Body of pancreas (tissue), 4 donors: ENCODE data around the gene GRAP2. TPM values are rescaled to one million over a fixed set of nuclear protein-coding genes. Genes with fewer than 3 reads are reported as not detected.

ENCODE experiments used
- ATAC-seq: fragments of 150-250 bp; one replicate; pipeline ENCODE4 v1.9.1; 2016
- DNase-seq, 4 donors: peaks; one replicate each; pipeline ENCODE4 v3.0.0-alpha.2; 2019
- H3K27ac ChIP-seq, 4 donors: fragments of 200-600 bp; sonication (generic); 1 replicate in 3 of 4; 2 replicates in 1 of 4; pipeline versions ENCODE4 v1.5.1 to v1.6.1; 2016 to 2019; ENCODE audit warnings: mild to moderate bottlenecking in 1 of 4, mixed read lengths in 1 of 4, moderate library complexity in 1 of 4
- H3K27me3 ChIP-seq, 2 donors: fragments of 200-600 bp; sonication (generic); one replicate each; pipeline ENCODE4 v1.6.0; 2016; ENCODE audit warnings: mild to moderate bottlenecking in 1 of 2
- H3K36me3 ChIP-seq, 2 donors: fragments of 200-600 bp; sonication (generic); replicated peaks in 1 of 2; 2 replicates each; pipeline ENCODE4 v1.5.1; 2016; ENCODE audit warnings: low read depth in 2 of 2; ENCODE audit not compliant: insufficient read depth in 1 of 2
- H3K4me1 ChIP-seq: fragments of 200-600 bp; sonication (generic); one replicate; pipeline ENCODE4 v1.6.0; 2016
- H3K4me3 ChIP-seq, 2 donors: fragments of 200-600 bp; sonication (generic); 1 replicate in 1 of 2; 2 replicates in 1 of 2; pipeline ENCODE4 v1.5.1; 2016 to 2019
- H3K9me3 ChIP-seq, 3 donors: fragments of 200-600 bp; sonication (generic); 1 replicate in 2 of 3; 2 replicates in 1 of 3; pipeline ENCODE4 v1.5.1; 2016
- POLR2A ChIP-seq, 3 donors: fragments of 450-650 bp; IDR thresholded peaks; one replicate each; pipeline ENCODE4 v1.6.1; 2016; ENCODE audit warnings: antibody characterized with exemption in 3 of 3, mild to moderate bottlenecking in 2 of 3
- WGBS, 2 donors: methylation state at CpG; one replicate each; pipeline ENCODE4 v1.1.5; 2017; 5-methylcytosine and 5-hydroxymethylcytosine counted together
- intact Hi-C: fragments of 100-400 bp; cut with DNase I; formaldehyde crosslinking; loops from one replicate; pipeline ENCODE4 v1.15.1; 2023
- total RNA-seq, 2 donors: library from RNA; depleted of rRNA; stranded (reverse); fragments of >200 nt; gene quantifications; one replicate each; pipeline ENCODE4 v1.1.0, GENCODE V29; 2016
- TF ChIP-seq, protein P1 (sequence below), 7 experiments: fragments of 450-650 bp in 4 of 7; fragments of 200-600 bp in 3 of 7; sonication (generic) in 3 of 7; IDR thresholded peaks; one replicate each; pipeline ENCODE4 v1.5.1; 2016 to 2019; ENCODE audit warnings: antibody characterized with exemption in 7 of 7

The GRAP2 gene
- under 1 TPM; 0.78 to 0.99 TPM for total RNA-seq

DNA sequence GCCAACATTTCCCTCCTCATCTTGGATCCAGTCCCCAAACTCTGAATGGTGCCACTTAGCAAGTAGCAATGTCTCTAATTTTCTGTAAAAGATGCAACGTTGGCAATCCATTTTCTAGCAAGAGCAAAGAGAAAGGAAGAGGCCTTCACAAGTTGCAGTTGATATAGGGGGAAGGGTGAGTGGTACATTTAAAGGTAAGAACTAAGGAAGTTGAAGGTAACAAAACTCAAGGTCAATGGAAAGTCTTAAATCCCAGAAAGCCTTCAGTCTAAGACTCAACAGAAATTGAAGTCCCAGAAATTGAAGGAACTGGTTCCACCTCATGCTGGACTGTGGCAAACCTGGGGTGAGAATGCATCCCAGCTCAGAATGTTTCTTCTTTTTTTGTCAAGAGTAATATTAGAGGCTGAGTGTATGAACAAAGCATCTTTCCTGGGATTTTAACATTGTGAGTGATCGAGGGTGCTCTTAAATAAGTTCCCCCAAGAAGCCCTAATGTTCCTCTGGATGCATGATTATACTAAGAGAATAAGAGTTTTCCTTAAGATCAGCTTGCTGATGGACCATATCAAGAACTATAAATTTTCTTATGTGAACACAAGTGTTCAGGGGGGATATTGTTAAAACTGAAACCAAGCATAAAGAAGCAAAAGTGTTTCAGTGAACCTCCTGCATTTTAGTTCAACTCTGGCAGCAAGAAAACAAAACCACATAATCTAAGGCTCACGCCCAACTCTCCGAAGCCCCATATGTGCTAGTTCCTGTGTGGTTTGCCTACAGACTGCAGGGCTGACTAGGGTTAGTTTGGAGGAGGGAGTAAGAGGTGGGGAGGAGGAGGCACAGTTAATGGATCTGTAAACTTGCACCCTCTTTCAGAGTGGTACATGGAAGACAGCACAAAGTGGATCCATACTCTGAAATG is at the start of gene GRAP2:
Gene GRAP2, plus strand, starts transcription at position 779 of the 922 bp plus-strand sequence. CDS start 46,023 bp downstream, outside the sequence.
- Histone ChIP-seq H3K4me3 (no peak within 1 kb of the TSS), H3K4me1 (no peaks in the 10 kb centered on the region), H3K27ac (no peak within 1 kb of the TSS), H3K9me3 (no peaks in the 10 kb centered on the region), H3K36me3 (no peaks in the 10 kb centered on the region), H3K27me3 (no peaks in the 10 kb centered on the region)
- DNase-seq (peak in 1 of 4 donors; percentile 13), ATAC-seq (no peak)
- TF ChIP-seq POLR2A (IDR thresholded peaks at IDR 0.05) = no peak
- TF ChIP-seq, protein P1, sequence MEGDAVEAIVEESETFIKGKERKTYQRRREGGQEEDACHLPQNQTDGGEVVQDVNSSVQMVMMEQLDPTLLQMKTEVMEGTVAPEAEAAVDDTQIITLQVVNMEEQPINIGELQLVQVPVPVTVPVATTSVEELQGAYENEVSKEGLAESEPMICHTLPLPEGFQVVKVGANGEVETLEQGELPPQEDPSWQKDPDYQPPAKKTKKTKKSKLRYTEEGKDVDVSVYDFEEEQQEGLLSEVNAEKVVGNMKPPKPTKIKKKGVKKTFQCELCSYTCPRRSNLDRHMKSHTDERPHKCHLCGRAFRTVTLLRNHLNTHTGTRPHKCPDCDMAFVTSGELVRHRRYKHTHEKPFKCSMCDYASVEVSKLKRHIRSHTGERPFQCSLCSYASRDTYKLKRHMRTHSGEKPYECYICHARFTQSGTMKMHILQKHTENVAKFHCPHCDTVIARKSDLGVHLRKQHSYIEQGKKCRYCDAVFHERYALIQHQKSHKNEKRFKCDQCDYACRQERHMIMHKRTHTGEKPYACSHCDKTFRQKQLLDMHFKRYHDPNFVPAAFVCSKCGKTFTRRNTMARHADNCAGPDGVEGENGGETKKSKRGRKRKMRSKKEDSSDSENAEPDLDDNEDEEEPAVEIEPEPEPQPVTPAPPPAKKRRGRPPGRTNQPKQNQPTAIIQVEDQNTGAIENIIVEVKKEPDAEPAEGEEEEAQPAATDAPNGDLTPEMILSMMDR (IDR thresholded peaks at IDR 0.05) = no peak
- 59 to 66% methylated on average over 4 of the region's 4 CpGs for WGBS, 2 donors
- intact Hi-C loops = no loop called here

DNA sequence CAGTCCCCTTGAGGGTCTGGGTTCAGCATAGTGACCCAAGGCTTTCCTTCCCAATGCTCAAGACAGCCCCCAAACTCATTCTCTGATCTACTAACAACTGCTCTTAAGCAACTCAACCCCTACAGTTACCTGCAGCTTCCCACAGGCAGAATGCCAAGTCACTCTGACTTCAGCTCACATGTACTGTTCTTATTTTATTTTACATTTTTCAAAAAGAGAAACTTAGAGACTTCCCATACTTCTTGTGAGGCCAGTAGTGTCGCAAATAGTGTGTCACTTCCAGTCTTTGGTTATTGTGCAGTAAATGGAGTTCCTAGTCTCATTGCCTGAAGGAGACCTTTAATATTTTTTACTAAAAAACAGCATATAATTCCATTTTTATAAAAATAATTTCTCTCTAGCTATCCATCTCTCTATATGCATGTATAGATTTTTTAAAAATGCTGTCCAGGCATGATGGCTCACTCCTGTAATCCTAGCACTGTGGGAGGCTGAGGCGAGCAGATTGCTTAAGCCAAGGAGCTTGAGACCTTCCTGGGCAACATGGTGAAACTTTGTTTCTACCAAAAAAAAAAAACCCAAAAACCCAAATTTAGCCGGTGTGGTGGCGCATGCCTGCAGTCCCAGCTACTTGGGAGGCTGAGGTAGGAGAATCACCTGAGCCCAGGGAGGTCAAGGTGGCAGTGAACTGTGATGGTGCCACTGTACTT is 49.1 kb upstream of the GRAP2 start:
- Histone ChIP-seq H3K27me3 (no peaks in the 10 kb centered on the region), H3K36me3 (no peaks in the 10 kb centered on the region), H3K9me3 (no peaks in the 10 kb centered on the region), H3K4me3 (no peak overlapping the region), H3K4me1 (no peaks in the 10 kb centered on the region), H3K27ac (no peak overlapping the region)
- 79 to 91% methylated on average over 4 of the region's 4 CpGs for WGBS, 2 donors
- TF ChIP-seq POLR2A (IDR thresholded peaks at IDR 0.05) = no peak
- TF ChIP-seq, protein P1 (IDR thresholded peaks at IDR 0.05) = no peak
- ATAC-seq (no peak), DNase-seq (no peak)
- intact Hi-C loops = no loop called here

DNA sequence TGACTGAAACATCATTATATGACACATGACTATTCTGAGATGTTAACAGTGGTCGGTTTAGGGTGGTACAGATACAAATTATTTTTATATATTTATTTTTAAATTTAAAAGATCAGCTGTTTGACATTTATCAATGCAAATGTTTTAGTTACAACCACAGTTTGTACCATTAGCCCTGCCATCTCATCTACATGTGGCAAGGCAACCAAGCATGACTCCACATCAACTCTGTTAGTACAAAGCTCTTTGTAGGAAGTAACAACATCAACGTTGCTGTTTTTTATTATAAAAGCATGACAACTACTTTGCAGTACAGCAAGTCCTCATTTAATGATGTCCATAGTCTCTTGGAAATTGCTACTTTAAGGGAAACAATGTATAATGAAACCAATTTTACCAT is 48.1 kb upstream of the GRAP2 start:
- no peak for TF ChIP-seq POLR2A (IDR thresholded peaks at IDR 0.05)
- TF ChIP-seq, protein P1 (IDR thresholded peaks at IDR 0.05) = no peak
- H3K4me3 ChIP-seq = no peak overlapping the region
- no peak overlapping the region for H3K27ac ChIP-seq
- H3K9me3 ChIP-seq = no peaks in the 10 kb centered on the region
- ATAC-seq = no peak
- no peaks in the 10 kb centered on the region for H3K4me1 ChIP-seq
- H3K27me3 ChIP-seq = no peaks in the 10 kb centered on the region
- no peaks in the 10 kb centered on the region for H3K36me3 ChIP-seq
- WGBS, 2 donors = 45 to 51% methylated on average over 2 of the region's 2 CpGs
- intact Hi-C loops = no loop called here
- no peak for DNase-seq

DNA sequence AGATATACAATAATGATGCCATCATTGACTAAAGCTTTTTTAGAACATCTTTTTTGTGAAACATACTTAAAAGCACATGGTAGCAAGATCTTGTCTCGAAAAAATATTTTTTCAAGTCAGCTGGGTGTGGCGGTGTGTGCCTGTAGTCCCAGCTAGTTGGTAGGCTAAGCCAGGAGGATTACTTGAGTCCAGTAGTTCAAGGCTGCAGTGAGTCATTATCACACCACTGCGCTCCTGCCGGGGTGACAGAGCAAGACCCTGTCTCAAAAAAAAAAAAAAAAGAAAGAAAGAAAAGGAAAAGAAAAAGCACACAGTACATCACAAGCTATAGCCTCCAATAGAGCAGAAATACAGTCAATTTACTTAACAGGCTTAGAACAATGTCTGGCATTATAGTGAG is 44.3 kb upstream of the GRAP2 start:
- 66 to 68% methylated on average over 4 of the region's 4 CpGs for WGBS, 2 donors
- H3K36me3 ChIP-seq = no peaks in the 10 kb centered on the region
- no peaks in the 10 kb centered on the region for H3K4me1 ChIP-seq
- intact Hi-C loops = no loop called here
- H3K9me3 ChIP-seq = no peaks in the 10 kb centered on the region
- ATAC-seq (no peak), DNase-seq (no peak)
- H3K27me3 ChIP-seq = no peaks in the 10 kb centered on the region
- no peak overlapping the region for H3K27ac ChIP-seq
- H3K4me3 ChIP-seq = no peak overlapping the region
- TF ChIP-seq POLR2A (IDR thresholded peaks at IDR 0.05) = no peak
- TF ChIP-seq, protein P1 (IDR thresholded peaks at IDR 0.05) = no peak
